OCI-LY1 (cell line): ENCODE measurements around the gene KCNIP4.

Source experiments
- H2AFZ ChIP-seq: fragments of 200-600 bp; sonication (generic), shearing (Covaris generic); 2 replicates; pipeline ENCODE4 v1.6.0; 2014; ENCODE audit warnings: antibody characterized with exemption, mild to moderate bottlenecking, low read length
- H3F3A ChIP-seq: fragments of 200-600 bp; sonication (generic), shearing (Covaris generic); 2 replicates; pipeline ENCODE4 v1.6.0; 2014; ENCODE audit warnings: mild to moderate bottlenecking, antibody characterized with exemption, low read length, moderate library complexity; ENCODE audit not compliant: insufficient read depth
- H3K27ac ChIP-seq: fragments of 200-600 bp; sonication (generic); 2 replicates; pipeline ENCODE4 v1.5.1; 2014; ENCODE audit warnings: low read length, mixed run types, mild to moderate bottlenecking, low read depth; ENCODE audit not compliant: poor library complexity, severe bottlenecking
- H3K27me3 ChIP-seq: fragments of 200-600 bp; sonication (generic); 2 replicates; pipeline ENCODE4 v1.6.0; 2014; ENCODE audit warnings: antibody characterized with exemption, mild to moderate bottlenecking, low read length, moderate library complexity; ENCODE audit not compliant: insufficient read depth
- H3K36me3 ChIP-seq: fragments of 200-600 bp; sonication (generic); 2 replicates; pipeline ENCODE4 v1.6.1; 2014; ENCODE audit warnings: mild to moderate bottlenecking, antibody characterized with exemption, low read length, moderate library complexity, mixed read lengths; ENCODE audit not compliant: insufficient read depth
- H3K4me1 ChIP-seq: fragments of 200-600 bp; sonication (generic); 2 replicates; pipeline ENCODE4 v1.5.1; 2014; ENCODE audit warnings: mild to moderate bottlenecking, low read length, moderate library complexity; ENCODE audit not compliant: insufficient read depth, severe bottlenecking
- H3K4me2 ChIP-seq: fragments of 200-600 bp; sonication (generic), shearing (Covaris generic); 2 replicates; pipeline ENCODE4 v1.6.1; 2014; ENCODE audit warnings: low read length
- H3K4me3 ChIP-seq: fragments of 200-600 bp; sonication (generic); 2 replicates; pipeline ENCODE4 v1.5.1; 2014; ENCODE audit warnings: low read length, low read depth, mild to moderate bottlenecking, mixed read lengths; ENCODE audit not compliant: poor library complexity, severe bottlenecking
- H3K79me2 ChIP-seq: fragments of 200-600 bp; shearing (Covaris generic); 2 replicates; pipeline ENCODE4 v1.6.1; 2016; ENCODE audit warnings: mixed run types, low read length, mixed read lengths; ENCODE audit not compliant: insufficient read depth
- H3K9ac ChIP-seq: fragments of 200-600 bp; sonication (generic), shearing (Covaris generic); 2 replicates; pipeline ENCODE4 v1.6.1; 2014; ENCODE audit warnings: mild to moderate bottlenecking, low read length, mixed read lengths
- H3K9me2 ChIP-seq: fragments of 200-600 bp; sonication (generic), shearing (Covaris generic); 2 replicates; pipeline ENCODE4 v1.6.1; 2014; ENCODE audit warnings: low read depth, mild to moderate bottlenecking, low read length, mixed read lengths
- H3K9me3 ChIP-seq: fragments of 200-600 bp; shearing (Covaris generic); 2 replicates; pipeline ENCODE4 v1.6.1; 2014; ENCODE audit warnings: low read length, mixed read lengths
- H4K20me1 ChIP-seq: fragments of 200-600 bp; sonication (generic), shearing (Covaris generic); 2 replicates; pipeline ENCODE4 v1.6.0; 2016; ENCODE audit warnings: mild to moderate bottlenecking, low read length; ENCODE audit not compliant: insufficient read depth
- EZH2 ChIP-seq: fragments of 200-600 bp; sonication (generic), shearing (Covaris generic); IDR thresholded peaks from 2 replicates; pipeline ENCODE4 v1.8.0; 2017; ENCODE audit warnings: borderline replicate concordance, mixed run types, mild to moderate bottlenecking, antibody characterized with exemption, low read length, moderate library complexity, mixed read lengths
- TF ChIP-seq, protein P1 (sequence below): fragments of 200-600 bp; sonication (generic), shearing (Covaris generic); IDR thresholded peaks from 2 replicates; pipeline ENCODE4 v1.5.1; 2017; ENCODE audit warnings: mild to moderate bottlenecking, antibody characterized with exemption, low read length, moderate library complexity, mixed read lengths

Gene KCNIP4

GRCh38 chr4:21544955-21545354 is 403.6 kb downstream of the KCNIP4 start:
- Histone ChIP-seq H3K4me2 (no peak overlapping the region), H4K20me1 (no peaks in the 10 kb centered on the region)

DNA sequence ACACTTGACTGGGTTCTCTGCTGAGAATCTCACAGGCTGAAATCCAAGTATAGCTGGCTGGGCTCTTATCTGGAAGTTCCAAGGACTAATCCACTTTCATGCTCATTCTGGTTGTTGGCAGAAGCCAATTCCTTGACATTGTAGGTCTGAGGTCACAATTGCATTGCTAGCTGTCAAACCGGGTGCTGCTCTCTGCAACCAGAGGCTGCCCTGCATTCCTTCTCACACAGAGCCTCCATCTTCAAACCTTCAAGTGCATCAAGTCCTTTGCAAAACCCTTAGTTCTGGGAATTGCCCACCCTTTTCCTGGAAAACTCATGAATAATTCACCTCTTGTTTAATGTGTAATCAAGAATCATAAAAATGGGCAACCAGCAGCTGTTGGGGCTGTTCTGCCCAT is 404.2 kb downstream of the KCNIP4 start:
- H2AFZ ChIP-seq = no peak overlapping the region
- no peaks in the 10 kb centered on the region for H3K79me2 ChIP-seq
- H4K20me1 ChIP-seq = no peaks in the 10 kb centered on the region
- H3K27me3 ChIP-seq = no peaks in the 10 kb centered on the region
- H3F3A ChIP-seq = no peaks in the 10 kb centered on the region
- H3K4me1 ChIP-seq = no peaks in the 10 kb centered on the region
- no peak overlapping the region for H3K9ac ChIP-seq
- H3K4me3 ChIP-seq = no peak overlapping the region
- H3K9me3 ChIP-seq = no peaks in the 10 kb centered on the region
- TF ChIP-seq EZH2 = no peak
- TF ChIP-seq, protein P1, sequence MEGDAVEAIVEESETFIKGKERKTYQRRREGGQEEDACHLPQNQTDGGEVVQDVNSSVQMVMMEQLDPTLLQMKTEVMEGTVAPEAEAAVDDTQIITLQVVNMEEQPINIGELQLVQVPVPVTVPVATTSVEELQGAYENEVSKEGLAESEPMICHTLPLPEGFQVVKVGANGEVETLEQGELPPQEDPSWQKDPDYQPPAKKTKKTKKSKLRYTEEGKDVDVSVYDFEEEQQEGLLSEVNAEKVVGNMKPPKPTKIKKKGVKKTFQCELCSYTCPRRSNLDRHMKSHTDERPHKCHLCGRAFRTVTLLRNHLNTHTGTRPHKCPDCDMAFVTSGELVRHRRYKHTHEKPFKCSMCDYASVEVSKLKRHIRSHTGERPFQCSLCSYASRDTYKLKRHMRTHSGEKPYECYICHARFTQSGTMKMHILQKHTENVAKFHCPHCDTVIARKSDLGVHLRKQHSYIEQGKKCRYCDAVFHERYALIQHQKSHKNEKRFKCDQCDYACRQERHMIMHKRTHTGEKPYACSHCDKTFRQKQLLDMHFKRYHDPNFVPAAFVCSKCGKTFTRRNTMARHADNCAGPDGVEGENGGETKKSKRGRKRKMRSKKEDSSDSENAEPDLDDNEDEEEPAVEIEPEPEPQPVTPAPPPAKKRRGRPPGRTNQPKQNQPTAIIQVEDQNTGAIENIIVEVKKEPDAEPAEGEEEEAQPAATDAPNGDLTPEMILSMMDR = no peak
- H3K9me2 ChIP-seq = no peaks in the 10 kb centered on the region
- no peak overlapping the region for H3K27ac ChIP-seq
- H3K4me2 ChIP-seq = no peak overlapping the region
- no peaks in the 10 kb centered on the region for H3K36me3 ChIP-seq

More at GRCh38 chr4:21544955-21545354, 403.6 kb downstream of the KCNIP4 start:
- H3K27me3 ChIP-seq = no peaks in the 10 kb centered on the region
- H3K9ac ChIP-seq = no peak overlapping the region
- no peaks in the 10 kb centered on the region for H3K36me3 ChIP-seq
- no peaks in the 10 kb centered on the region for H3K4me1 ChIP-seq
- TF ChIP-seq, protein P1 = no peak
- TF ChIP-seq EZH2 = no peak
- H3K4me3 ChIP-seq = no peak overlapping the region
- no peaks in the 10 kb centered on the region for H3K79me2 ChIP-seq
- no peaks in the 10 kb centered on the region for H3K9me2 ChIP-seq
- no peaks in the 10 kb centered on the region for H3F3A ChIP-seq
- H2AFZ ChIP-seq = no peak overlapping the region
- no peak overlapping the region for H3K27ac ChIP-seq
- no peaks in the 10 kb centered on the region for H3K9me3 ChIP-seq

DNA sequence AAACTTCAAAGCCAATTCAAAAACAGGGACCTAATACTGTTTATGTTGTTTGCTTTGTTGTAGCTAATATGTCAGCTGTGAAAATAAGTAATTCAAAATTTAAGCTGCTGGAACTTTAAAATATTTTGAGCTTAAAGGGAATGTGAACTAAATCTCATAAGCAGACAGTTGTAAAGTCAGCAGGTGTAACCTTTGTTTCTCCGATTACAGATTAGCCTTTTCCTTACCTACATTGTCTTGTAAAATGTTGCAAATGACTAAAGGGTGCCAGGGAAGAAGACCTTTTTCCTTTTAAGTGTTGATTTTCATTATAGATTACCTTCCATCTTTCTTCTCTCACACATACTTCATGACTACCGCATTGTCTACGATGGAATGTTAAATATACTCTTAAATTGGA is 405.1 kb downstream of the KCNIP4 start:
- Histone ChIP-seq H2AFZ (no peak overlapping the region), H3K4me2 (no peak overlapping the region)

More for the DNA sequence above, 405.1 kb downstream of the KCNIP4 start:
- Histone ChIP-seq H3K27me3 (no peaks in the 10 kb centered on the region), H3K79me2 (no peaks in the 10 kb centered on the region), H3F3A (no peaks in the 10 kb centered on the region), H3K9ac (no peak overlapping the region), H3K9me2 (no peaks in the 10 kb centered on the region), H3K27ac (no peak overlapping the region), H3K4me1 (no peaks in the 10 kb centered on the region), H4K20me1 (no peaks in the 10 kb centered on the region), H3K4me3 (no peak overlapping the region), H3K36me3 (no peaks in the 10 kb centered on the region), H3K9me3 (no peaks in the 10 kb centered on the region)
- TF ChIP-seq EZH2 = no peak
- TF ChIP-seq, protein P1 = no peak
